Tibial nerve (tissue), 4 donors: ENCODE measurements around the gene PDCD2L. TPM values are rescaled to one million over a fixed set of nuclear protein-coding genes. Genes with fewer than 3 reads are reported as not detected.

Source experiments
- DNase-seq, 2 donors: peaks; one replicate each; pipeline ENCODE4 v3.0.0-alpha.2; 2019; ENCODE audit warnings: low spot score in 2 of 2
- H3K27ac ChIP-seq, 4 donors: fragments of 200-600 bp; sonication (generic) in 3 of 4; one replicate each; pipeline ENCODE4 v1.5.1; 2017 to 2019; ENCODE audit warnings: mild to moderate bottlenecking in 1 of 4
- H3K27me3 ChIP-seq, 2 donors: fragments of 200-600 bp; sonication (generic) in 1 of 2; one replicate each; pipeline versions ENCODE4 v1.5.1 to v1.6.0; 2017 to 2019
- H3K36me3 ChIP-seq, 3 donors: fragments of 200-600 bp; sonication (generic); one replicate each; pipeline ENCODE4 v1.5.1; 2018 to 2019
- H3K4me1 ChIP-seq, 4 donors: fragments of 200-600 bp; sonication (generic) in 3 of 4; one replicate each; pipeline ENCODE4 v1.5.1; 2017 to 2019
- H3K4me3 ChIP-seq, 4 donors: fragments of 200-600 bp; sonication (generic) in 3 of 4; one replicate each; pipeline ENCODE4 v1.5.1; 2017 to 2019; ENCODE audit warnings: mild to moderate bottlenecking in 1 of 4, moderate library complexity in 1 of 4
- H3K9me3 ChIP-seq, 4 donors: fragments of 200-600 bp; sonication (generic) in 3 of 4; one replicate each; pipeline ENCODE4 v1.5.1; 2017 to 2019
- EP300 ChIP-seq, 2 donors: sonication (generic); formaldehyde crosslinking; IDR thresholded peaks; one replicate each; pipeline ENCODE4 v1.6.1; 2017; ENCODE audit warnings: antibody characterized with exemption in 2 of 2, mild to moderate bottlenecking in 1 of 2
- POLR2A ChIP-seq, 2 donors: fragments of 450-650 bp; IDR thresholded peaks; one replicate each; pipeline ENCODE4 v1.6.1; 2017; ENCODE audit warnings: antibody characterized with exemption in 2 of 2, mild to moderate bottlenecking in 2 of 2, moderate library complexity in 2 of 2
- WGBS, 2 donors: methylation state at CpG; one replicate each; pipeline ENCODE4 v1.1.5; 2018; 5-methylcytosine and 5-hydroxymethylcytosine counted together
- total RNA-seq, 4 donors: library from RNA; depleted of rRNA; stranded (reverse); fragments of >200 nt; gene quantifications; one replicate each; pipeline ENCODE4 v1.1.0, GENCODE V29; 2016
- TF ChIP-seq, protein P1 (sequence below), 5 experiments: fragments of 200-600 bp in 3 of 5; fragments of 450-650 bp in 2 of 5; sonication (generic) in 3 of 5; IDR thresholded peaks; one replicate each; pipeline ENCODE4 v1.5.1; 2016 to 2019; ENCODE audit warnings: antibody characterized with exemption in 5 of 5, mild to moderate bottlenecking in 3 of 5, moderate library complexity in 2 of 5

Gene PDCD2L, protein sequence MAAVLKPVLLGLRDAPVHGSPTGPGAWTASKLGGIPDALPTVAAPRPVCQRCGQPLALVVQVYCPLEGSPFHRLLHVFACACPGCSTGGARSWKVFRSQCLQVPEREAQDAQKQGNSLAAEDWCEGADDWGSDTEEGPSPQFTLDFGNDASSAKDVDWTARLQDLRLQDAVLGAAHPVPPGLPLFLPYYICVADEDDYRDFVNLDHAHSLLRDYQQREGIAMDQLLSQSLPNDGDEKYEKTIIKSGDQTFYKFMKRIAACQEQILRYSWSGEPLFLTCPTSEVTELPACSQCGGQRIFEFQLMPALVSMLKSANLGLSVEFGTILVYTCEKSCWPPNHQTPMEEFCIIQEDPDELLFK
- 10 to 100 TPM in 3 of 4 donors, 1 to 10 TPM in 1; 9.8 to 16.2 (median 12.2) TPM for total RNA-seq

DNA sequence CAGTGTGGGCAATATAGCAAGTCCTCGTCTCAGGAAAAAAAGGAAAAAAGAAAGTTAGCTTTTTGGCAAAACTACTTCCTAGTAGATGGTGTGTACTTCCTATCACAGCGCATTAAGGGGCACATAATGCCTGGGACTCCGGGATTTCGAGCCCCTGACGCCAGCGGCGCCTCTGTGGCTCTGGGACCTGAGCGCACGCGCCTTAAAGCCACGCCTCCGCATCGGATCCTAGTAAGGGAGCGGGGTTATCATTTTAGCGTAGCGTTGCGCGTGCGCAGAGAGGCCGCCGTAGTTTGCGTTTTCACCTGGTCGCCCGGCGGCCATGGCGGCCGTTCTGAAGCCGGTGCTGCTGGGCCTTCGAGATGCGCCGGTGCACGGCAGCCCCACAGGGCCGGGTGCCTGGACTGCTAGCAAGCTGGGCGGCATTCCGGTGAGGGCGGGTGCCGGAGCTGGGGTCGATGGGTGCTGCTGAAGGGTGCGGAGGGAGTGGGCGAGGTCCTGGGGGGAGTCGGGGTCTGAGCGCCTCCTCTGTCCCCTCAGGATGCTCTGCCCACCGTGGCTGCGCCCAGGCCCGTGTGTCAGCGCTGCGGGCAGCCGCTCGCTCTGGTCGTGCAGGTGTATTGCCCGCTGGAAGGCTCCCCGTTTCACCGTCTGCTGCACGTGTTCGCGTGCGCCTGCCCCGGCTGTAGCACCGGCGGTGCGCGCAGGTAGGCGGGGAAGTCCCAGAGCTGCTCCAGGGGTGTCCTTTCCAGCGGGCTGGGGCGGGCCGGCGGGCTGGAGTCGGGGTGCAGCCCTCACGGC, at the start of gene PDCD2L:
TSS of gene PDCD2L (plus strand) at position 291 of the 801 bp plus-strand sequence. CDS start at position 323, 32 bp downstream.
- Histone ChIP-seq H3K27me3 (no peaks in the 10 kb centered on the region), H3K9me3 (no peaks in the 10 kb centered on the region), H3K36me3 (peaks cover 0 to 35% (median 4%) of the 10 kb centered on the region in 3 donors), H3K27ac (peak within 1 kb of the TSS; percentile 5 to 74 (median 58)), H3K4me3 (peak within 1 kb of the TSS; percentile 57 to 94 (median 75)), H3K4me1 (peaks cover 0 to 11% (median 5%) of the 10 kb centered on the region in 4 donors)
- DNase-seq = peak; percentile 78 to 87
- TF ChIP-seq EP300 (IDR thresholded peaks at IDR 0.05) (peak in 1 of 2 donors; percentile 74), POLR2A (IDR thresholded peaks at IDR 0.05) (peak in 1 of 2 donors; percentile 34)
- TF ChIP-seq, protein P1, sequence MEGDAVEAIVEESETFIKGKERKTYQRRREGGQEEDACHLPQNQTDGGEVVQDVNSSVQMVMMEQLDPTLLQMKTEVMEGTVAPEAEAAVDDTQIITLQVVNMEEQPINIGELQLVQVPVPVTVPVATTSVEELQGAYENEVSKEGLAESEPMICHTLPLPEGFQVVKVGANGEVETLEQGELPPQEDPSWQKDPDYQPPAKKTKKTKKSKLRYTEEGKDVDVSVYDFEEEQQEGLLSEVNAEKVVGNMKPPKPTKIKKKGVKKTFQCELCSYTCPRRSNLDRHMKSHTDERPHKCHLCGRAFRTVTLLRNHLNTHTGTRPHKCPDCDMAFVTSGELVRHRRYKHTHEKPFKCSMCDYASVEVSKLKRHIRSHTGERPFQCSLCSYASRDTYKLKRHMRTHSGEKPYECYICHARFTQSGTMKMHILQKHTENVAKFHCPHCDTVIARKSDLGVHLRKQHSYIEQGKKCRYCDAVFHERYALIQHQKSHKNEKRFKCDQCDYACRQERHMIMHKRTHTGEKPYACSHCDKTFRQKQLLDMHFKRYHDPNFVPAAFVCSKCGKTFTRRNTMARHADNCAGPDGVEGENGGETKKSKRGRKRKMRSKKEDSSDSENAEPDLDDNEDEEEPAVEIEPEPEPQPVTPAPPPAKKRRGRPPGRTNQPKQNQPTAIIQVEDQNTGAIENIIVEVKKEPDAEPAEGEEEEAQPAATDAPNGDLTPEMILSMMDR (IDR thresholded peaks at IDR 0.05) = no peak
- 1% methylated on average over 29 to 51 of the region's 69 CpGs for WGBS, 2 donors

DNA sequence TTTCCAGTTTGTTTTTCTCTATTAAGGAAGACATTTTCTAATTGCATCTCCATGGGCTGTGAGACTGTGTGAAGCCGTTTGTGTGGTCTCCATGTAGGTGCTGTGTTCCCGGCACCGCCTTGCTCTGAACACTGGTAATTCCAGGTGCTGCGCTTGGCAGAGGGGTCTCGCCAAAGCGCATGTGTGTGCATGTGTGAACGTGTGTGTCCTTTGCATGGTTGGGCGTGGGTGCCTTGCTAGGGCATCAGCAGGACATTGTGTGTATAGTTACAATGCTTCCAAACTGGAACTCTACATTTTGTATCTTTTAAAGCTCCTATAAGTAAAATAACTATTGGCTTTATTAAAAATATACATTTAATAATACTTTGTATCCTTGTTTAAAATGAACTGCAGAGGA, 49.0 kb upstream of the PDCD2L start:
- TF ChIP-seq EP300 (IDR thresholded peaks at IDR 0.05) = no peak
- TF ChIP-seq, protein P1 (IDR thresholded peaks at IDR 0.05) = no peak
- no peak for TF ChIP-seq POLR2A (IDR thresholded peaks at IDR 0.05)
- WGBS, 2 donors = 93 to 94% methylated on average over 8 of the region's 8 CpGs
- Histone ChIP-seq H3K9me3 (no peaks in the 10 kb centered on the region), H3K36me3 (peaks cover 0 to 59% (median 8%) of the 10 kb centered on the region in 3 donors), H3K27me3 (no peaks in the 10 kb centered on the region), H3K4me1 (peaks cover 0 to 16% (median 6%) of the 10 kb centered on the region in 4 donors), H3K27ac (no peak overlapping the region), H3K4me3 (no peak overlapping the region)
- no peak for DNase-seq

DNA sequence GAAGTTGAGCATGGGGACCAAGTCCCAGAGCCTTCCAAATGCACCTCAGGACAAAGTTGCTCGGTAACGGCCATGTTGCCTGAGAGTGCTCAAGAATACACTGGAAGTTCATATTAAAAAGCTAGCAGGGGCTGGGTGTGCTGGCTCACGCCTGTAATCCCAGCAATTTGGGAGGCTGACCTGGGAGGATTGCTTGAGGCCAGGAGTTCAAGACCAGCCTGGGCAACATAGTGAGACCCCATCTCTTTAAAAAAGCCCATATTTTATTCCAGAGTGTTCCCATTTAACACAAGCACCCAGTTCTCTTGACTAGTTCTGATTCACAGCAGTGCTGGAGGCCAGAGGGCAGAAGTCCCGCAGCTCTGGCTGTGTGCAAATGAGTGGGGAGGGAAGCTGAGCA, 47.3 kb upstream of the PDCD2L start:
- no peak for DNase-seq
- H3K36me3 ChIP-seq = peaks cover 0 to 43% (median 5%) of the 10 kb centered on the region in 3 donors
- no peak overlapping the region for H3K4me3 ChIP-seq
- peaks cover 0 to 16% (median 6%) of the 10 kb centered on the region in 4 donors for H3K4me1 ChIP-seq
- no peaks in the 10 kb centered on the region for H3K9me3 ChIP-seq
- 90 to 91% methylated on average over 4 of the region's 4 CpGs for WGBS, 2 donors
- no peak overlapping the region for H3K27ac ChIP-seq
- TF ChIP-seq EP300 (IDR thresholded peaks at IDR 0.05) (no peak), POLR2A (IDR thresholded peaks at IDR 0.05) (no peak)
- TF ChIP-seq, protein P1 (IDR thresholded peaks at IDR 0.05) = no peak
- no peaks in the 10 kb centered on the region for H3K27me3 ChIP-seq

DNA sequence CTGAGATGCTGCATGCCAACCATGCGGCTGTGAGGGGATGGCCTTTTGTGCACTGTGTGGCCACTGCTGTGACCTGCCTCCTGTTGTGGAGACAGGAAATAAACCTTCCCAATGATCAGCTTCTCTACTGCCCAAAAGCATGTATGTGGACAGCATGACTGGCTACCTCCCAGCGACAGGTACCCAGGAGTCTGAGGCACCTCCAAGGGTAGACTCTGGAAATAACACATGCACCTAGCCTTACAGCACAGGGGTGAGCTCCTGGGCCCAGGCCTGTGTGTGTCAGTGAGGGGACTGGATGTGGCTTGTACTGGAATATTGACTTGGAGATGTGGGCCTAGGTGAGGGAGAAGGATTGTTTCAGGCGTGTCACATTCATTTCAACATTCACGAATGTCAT, 46.8 kb upstream of the PDCD2L start:
- no peak for DNase-seq
- TF ChIP-seq, protein P1 (IDR thresholded peaks at IDR 0.05) = no peak
- TF ChIP-seq POLR2A (IDR thresholded peaks at IDR 0.05) = no peak
- TF ChIP-seq EP300 (IDR thresholded peaks at IDR 0.05) = no peak
- Histone ChIP-seq H3K36me3 (peaks cover 0 to 37% (median 5%) of the 10 kb centered on the region in 3 donors), H3K27ac (peak overlapping the region in 1 of 4 donors; percentile 11), H3K9me3 (no peaks in the 10 kb centered on the region), H3K4me1 (peaks cover 0 to 16% (median 6%) of the 10 kb centered on the region in 4 donors), H3K4me3 (no peak overlapping the region), H3K27me3 (no peaks in the 10 kb centered on the region)
- 88 to 93% methylated on average over 4 of the region's 4 CpGs for WGBS, 2 donors
